ENCODE results near the gene PLCB3. TPM values are rescaled to one million over a fixed set of nuclear protein-coding genes. Genes with fewer than 3 reads are reported as not detected.
A peak's percentile ranks its signal among the peaks of the same experiment; 100 is the strongest.

The PLCB3 gene
- total and polyA plus RNA-seq, 2 of the 13 experiments (the other 11 are each of a cell fraction or from before 2014, with no cell fraction given): 7.5 to 13.8 TPM

DNA sequence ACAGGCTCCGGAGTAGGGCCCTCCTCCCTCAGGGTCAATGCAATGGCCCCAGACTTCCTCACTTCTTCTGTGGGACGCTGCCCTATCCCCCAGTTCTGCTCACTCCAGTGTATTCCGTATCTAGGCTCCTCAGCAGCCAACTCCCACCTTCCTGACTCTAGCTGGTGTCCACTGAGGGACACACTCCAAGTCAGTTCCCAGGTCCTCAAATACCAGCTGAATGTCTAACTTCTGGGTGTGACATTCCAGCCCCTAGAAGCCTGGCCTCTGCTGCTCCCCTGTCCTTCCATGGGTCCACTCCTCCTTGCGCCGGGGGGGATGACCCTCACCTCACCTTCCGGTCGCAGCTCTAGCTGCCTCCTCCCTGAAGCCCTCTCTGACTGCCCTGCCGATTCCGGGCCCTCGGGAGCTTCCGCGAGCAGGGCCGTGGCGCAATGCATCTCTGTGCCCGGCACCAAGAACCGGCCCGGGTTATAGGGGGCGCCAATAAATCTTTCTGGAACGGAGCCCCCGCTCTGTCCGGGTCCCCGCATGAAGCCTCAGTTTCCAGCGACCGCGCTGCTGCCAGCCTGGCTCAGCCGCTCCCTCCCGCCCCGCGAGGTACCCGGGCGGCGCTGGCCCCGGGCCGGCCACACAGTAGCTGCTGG is 17.7 kb downstream of the PLCB3 start (continued):
- TF ChIP-seq ZNF407 (CRISPR knock-in tag; IDR thresholded peaks at IDR 0.05; ENCODE audit: not compliant biosample characterization) (peak; percentile 54), ZFP36L2 (CRISPR knock-in tag; IDR thresholded peaks at IDR 0.05) (no peak), ZNF713 (CRISPR knock-in tag; IDR thresholded peaks at IDR 0.05) (no peak), NCOA1 (CRISPR knock-in tag; IDR thresholded peaks at IDR 0.05) (no peak), MTA1 (CRISPR knock-in tag; IDR thresholded peaks at IDR 0.05; ENCODE audit: borderline replicate concordance) (peak; percentile 28; the same call in 1 of the 2 replicates), TAF15 (IDR thresholded peaks at IDR 0.05; ENCODE audit: low read depth, low read length, poor library complexity, severe bottlenecking) (no peak), KDM1A (CRISPR knock-in tag; IDR thresholded peaks at IDR 0.05) (peak; percentile 50; the same call in 1 of the 2 replicates), ZNF274 (CRISPR knock-in tag; IDR thresholded peaks at IDR 0.05) (no peak), MYNN (CRISPR knock-in tag; IDR thresholded peaks at IDR 0.05; ENCODE audit: low read depth) (no peak)
- TF ChIP-seq, protein P1, sequence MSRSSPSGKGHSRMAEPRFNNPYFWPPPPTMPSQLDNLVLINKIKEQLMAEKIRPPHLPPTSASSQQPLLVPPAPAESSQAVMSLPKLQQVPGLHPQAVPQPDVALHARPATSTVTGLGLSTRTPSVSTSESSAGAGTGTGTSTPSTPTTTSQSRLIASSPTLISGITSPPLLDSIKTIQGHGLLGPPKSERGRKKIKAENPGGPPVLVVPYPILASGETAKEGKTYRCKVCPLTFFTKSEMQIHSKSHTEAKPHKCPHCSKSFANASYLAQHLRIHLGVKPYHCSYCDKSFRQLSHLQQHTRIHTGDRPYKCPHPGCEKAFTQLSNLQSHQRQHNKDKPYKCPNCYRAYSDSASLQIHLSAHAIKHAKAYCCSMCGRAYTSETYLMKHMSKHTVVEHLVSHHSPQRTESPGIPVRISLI (CRISPR knock-in tag; IDR thresholded peaks at IDR 0.05; ENCODE audit: borderline replicate concordance): no peak
- TF ChIP-seq, protein P2, sequence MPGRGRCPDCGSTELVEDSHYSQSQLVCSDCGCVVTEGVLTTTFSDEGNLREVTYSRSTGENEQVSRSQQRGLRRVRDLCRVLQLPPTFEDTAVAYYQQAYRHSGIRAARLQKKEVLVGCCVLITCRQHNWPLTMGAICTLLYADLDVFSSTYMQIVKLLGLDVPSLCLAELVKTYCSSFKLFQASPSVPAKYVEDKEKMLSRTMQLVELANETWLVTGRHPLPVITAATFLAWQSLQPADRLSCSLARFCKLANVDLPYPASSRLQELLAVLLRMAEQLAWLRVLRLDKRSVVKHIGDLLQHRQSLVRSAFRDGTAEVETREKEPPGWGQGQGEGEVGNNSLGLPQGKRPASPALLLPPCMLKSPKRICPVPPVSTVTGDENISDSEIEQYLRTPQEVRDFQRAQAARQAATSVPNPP (CRISPR knock-in tag; IDR thresholded peaks at IDR 0.05): 0 out of 2 replicates have a peak, but pooled peaks have one; percentile 11
- TF ChIP-seq, protein P3, sequence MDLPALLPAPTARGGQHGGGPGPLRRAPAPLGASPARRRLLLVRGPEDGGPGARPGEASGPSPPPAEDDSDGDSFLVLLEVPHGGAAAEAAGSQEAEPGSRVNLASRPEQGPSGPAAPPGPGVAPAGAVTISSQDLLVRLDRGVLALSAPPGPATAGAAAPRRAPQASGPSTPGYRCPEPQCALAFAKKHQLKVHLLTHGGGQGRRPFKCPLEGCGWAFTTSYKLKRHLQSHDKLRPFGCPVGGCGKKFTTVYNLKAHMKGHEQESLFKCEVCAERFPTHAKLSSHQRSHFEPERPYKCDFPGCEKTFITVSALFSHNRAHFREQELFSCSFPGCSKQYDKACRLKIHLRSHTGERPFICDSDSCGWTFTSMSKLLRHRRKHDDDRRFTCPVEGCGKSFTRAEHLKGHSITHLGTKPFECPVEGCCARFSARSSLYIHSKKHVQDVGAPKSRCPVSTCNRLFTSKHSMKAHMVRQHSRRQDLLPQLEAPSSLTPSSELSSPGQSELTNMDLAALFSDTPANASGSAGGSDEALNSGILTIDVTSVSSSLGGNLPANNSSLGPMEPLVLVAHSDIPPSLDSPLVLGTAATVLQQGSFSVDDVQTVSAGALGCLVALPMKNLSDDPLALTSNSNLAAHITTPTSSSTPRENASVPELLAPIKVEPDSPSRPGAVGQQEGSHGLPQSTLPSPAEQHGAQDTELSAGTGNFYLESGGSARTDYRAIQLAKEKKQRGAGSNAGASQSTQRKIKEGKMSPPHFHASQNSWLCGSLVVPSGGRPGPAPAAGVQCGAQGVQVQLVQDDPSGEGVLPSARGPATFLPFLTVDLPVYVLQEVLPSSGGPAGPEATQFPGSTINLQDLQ (CRISPR knock-in tag; IDR thresholded peaks at IDR 0.05): no peak
- TF ChIP-seq, protein P4, sequence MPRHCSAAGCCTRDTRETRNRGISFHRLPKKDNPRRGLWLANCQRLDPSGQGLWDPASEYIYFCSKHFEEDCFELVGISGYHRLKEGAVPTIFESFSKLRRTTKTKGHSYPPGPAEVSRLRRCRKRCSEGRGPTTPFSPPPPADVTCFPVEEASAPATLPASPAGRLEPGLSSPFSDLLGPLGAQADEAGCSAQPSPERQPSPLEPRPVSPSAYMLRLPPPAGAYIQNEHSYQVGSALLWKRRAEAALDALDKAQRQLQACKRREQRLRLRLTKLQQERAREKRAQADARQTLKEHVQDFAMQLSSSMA (CRISPR knock-in tag; IDR thresholded peaks at IDR 0.05): no peak
